Body of pancreas (tissue), 4 donors: ENCODE results near the gene BPIFB2. TPM values are rescaled to one million over a fixed set of nuclear protein-coding genes. Genes with fewer than 3 reads are reported as not detected.

Experiments used
- ATAC-seq: fragments of 150-250 bp; one replicate; pipeline ENCODE4 v1.9.1; 2016
- DNase-seq, 4 donors: peaks; one replicate each; pipeline ENCODE4 v3.0.0-alpha.2; 2019
- H3K27ac ChIP-seq, 4 donors: fragments of 200-600 bp; sonication (generic); 1 replicate in 3 of 4; 2 replicates in 1 of 4; pipeline versions ENCODE4 v1.5.1 to v1.6.1; 2016 to 2019; ENCODE audit warnings: mild to moderate bottlenecking in 1 of 4, mixed read lengths in 1 of 4, moderate library complexity in 1 of 4
- H3K27me3 ChIP-seq, 2 donors: fragments of 200-600 bp; sonication (generic); one replicate each; pipeline ENCODE4 v1.6.0; 2016; ENCODE audit warnings: mild to moderate bottlenecking in 1 of 2
- H3K36me3 ChIP-seq, 2 donors: fragments of 200-600 bp; sonication (generic); replicated peaks in 1 of 2; 2 replicates each; pipeline ENCODE4 v1.5.1; 2016; ENCODE audit warnings: low read depth in 2 of 2; ENCODE audit not compliant: insufficient read depth in 1 of 2
- H3K4me1 ChIP-seq: fragments of 200-600 bp; sonication (generic); one replicate; pipeline ENCODE4 v1.6.0; 2016
- H3K4me3 ChIP-seq, 2 donors: fragments of 200-600 bp; sonication (generic); 1 replicate in 1 of 2; 2 replicates in 1 of 2; pipeline ENCODE4 v1.5.1; 2016 to 2019
- H3K9me3 ChIP-seq, 3 donors: fragments of 200-600 bp; sonication (generic); 1 replicate in 2 of 3; 2 replicates in 1 of 3; pipeline ENCODE4 v1.5.1; 2016
- CTCF ChIP-seq, 7 experiments: fragments of 450-650 bp in 4 of 7; fragments of 200-600 bp in 3 of 7; sonication (generic) in 3 of 7; IDR thresholded peaks; one replicate each; pipeline ENCODE4 v1.5.1; 2016 to 2019; ENCODE audit warnings: antibody characterized with exemption in 7 of 7
- POLR2A ChIP-seq, 3 donors: fragments of 450-650 bp; IDR thresholded peaks; one replicate each; pipeline ENCODE4 v1.6.1; 2016; ENCODE audit warnings: antibody characterized with exemption in 3 of 3, mild to moderate bottlenecking in 2 of 3
- WGBS, 2 donors: methylation state at CpG; one replicate each; pipeline ENCODE4 v1.1.5; 2017; 5-methylcytosine and 5-hydroxymethylcytosine counted together
- intact Hi-C: fragments of 100-400 bp; cut with DNase I; formaldehyde crosslinking; loops from one replicate; pipeline ENCODE4 v1.15.1; 2023
- total RNA-seq, 2 donors: library from RNA; depleted of rRNA; stranded (reverse); fragments of >200 nt; gene quantifications; one replicate each; pipeline ENCODE4 v1.1.0, GENCODE V29; 2016

The BPIFB2 gene
- total RNA-seq, 2 donors from 2014 or later: not detected

- H3K4me3 ChIP-seq: no peak overlapping the region
- no peaks in the 10 kb centered on the region for H3K27me3 ChIP-seq
- TF ChIP-seq CTCF (IDR thresholded peaks at IDR 0.05): no peak
- TF ChIP-seq POLR2A (IDR thresholded peaks at IDR 0.05): no peak
- no peaks in the 10 kb centered on the region for H3K4me1 ChIP-seq
- WGBS, 2 donors: 57 to 67% methylated on average over 3 to 9 of the region's 9 CpGs
- no peaks in the 10 kb centered on the region for H3K9me3 ChIP-seq
- ATAC-seq: no peak
- intact Hi-C loops: no loop called here
- no peak overlapping the region for H3K27ac ChIP-seq
- no peak for DNase-seq
- no peaks in the 10 kb centered on the region for H3K36me3 ChIP-seq
Observed at GRCh38 chr20:32979201-32979998, 28.1 kb upstream of the BPIFB2 start.

- Histone ChIP-seq H3K36me3 (no peaks in the 10 kb centered on the region), H3K4me3 (no peak overlapping the region), H3K27ac (no peak overlapping the region), H3K4me1 (no peaks in the 10 kb centered on the region), H3K9me3 (no peaks in the 10 kb centered on the region), H3K27me3 (no peaks in the 10 kb centered on the region)
- no peak for ATAC-seq
- DNase-seq: no peak
- TF ChIP-seq POLR2A (IDR thresholded peaks at IDR 0.05) (no peak), CTCF (IDR thresholded peaks at IDR 0.05) (no peak)
- WGBS, 2 donors: 69 to 72% methylated on average over 6 to 19 of the region's 19 CpGs
- intact Hi-C loops: no loop called here
Observed at GRCh38 chr20:32980131-32980941, 27.2 kb upstream of the BPIFB2 start.

- TF ChIP-seq POLR2A (IDR thresholded peaks at IDR 0.05): no peak
- TF ChIP-seq CTCF (IDR thresholded peaks at IDR 0.05): no peak
- WGBS, 2 donors: 75% methylated on average over 6 of the region's 6 CpGs
- DNase-seq (no peak), ATAC-seq (no peak)
- Histone ChIP-seq H3K36me3 (no peaks in the 10 kb centered on the region), H3K4me3 (no peak overlapping the region), H3K27me3 (no peaks in the 10 kb centered on the region), H3K4me1 (no peaks in the 10 kb centered on the region), H3K27ac (no peak overlapping the region), H3K9me3 (no peaks in the 10 kb centered on the region)
- intact Hi-C loops: no loop called here
Observed at GRCh38 chr20:32980990-32981389, 26.5 kb upstream of the BPIFB2 start.

GRCh38 chr20:32982617-32983458 lies 24.7 kb upstream of the BPIFB2 start:
- H3K9me3 ChIP-seq: no peaks in the 10 kb centered on the region
- no peak for TF ChIP-seq CTCF (IDR thresholded peaks at IDR 0.05)
- TF ChIP-seq POLR2A (IDR thresholded peaks at IDR 0.05): no peak
- DNase-seq (peak; percentile 25 to 53 (median 40)), ATAC-seq (peak; percentile 38)
- H3K27ac ChIP-seq: no peak overlapping the region
- no peaks in the 10 kb centered on the region for H3K27me3 ChIP-seq
- H3K4me3 ChIP-seq: no peak overlapping the region
- WGBS, 2 donors: 46 to 57% methylated on average over 6 to 10 of the region's 10 CpGs
- intact Hi-C loops: no loop called here
- no peaks in the 10 kb centered on the region for H3K36me3 ChIP-seq
- no peaks in the 10 kb centered on the region for H3K4me1 ChIP-seq
